Stimulated activated effector memory CD8-positive, alpha-beta T cell treated with anti-CD3 and anti-CD28 coated beads, Interleukin-12 subunit alpha, Interleukin-12 subunit beta, amount 100 ng/mL, for 72 hours (primary cell): ENCODE data around the gene ATP2B1.

Source experiments
- ATAC-seq: fragments of 150-1000 bp; cut with Tn5 transposase; 2 replicates; pipeline ENCODE4 v1.10.0; 2021
- DNase-seq, 2 donors: peaks; one replicate each; pipeline ENCODE4 v3.0.0; 2021 to 2022; ENCODE audit warnings: low spot score in 2 of 2
- H3K27ac Mint-ChIP-seq: one replicate; pipeline ENCODE4 v1.8.0; 2022; ENCODE audit warnings: mild to moderate bottlenecking, mixed read lengths
- H3K36me3 Mint-ChIP-seq: one replicate; pipeline ENCODE4 v1.8.0; 2022; ENCODE audit warnings: mild to moderate bottlenecking, mixed read lengths
- H3K4me1 Mint-ChIP-seq: one replicate; pipeline ENCODE4 v1.8.0; 2022; ENCODE audit warnings: mixed read lengths
- H3K4me3 Mint-ChIP-seq: one replicate; pipeline ENCODE4 v1.8.0; 2022; ENCODE audit warnings: mild to moderate bottlenecking, mixed read lengths
- H3K9me3 Mint-ChIP-seq: one replicate; pipeline ENCODE4 v1.8.0; 2022; ENCODE audit warnings: mixed read lengths

The ATP2B1 gene

DNA sequence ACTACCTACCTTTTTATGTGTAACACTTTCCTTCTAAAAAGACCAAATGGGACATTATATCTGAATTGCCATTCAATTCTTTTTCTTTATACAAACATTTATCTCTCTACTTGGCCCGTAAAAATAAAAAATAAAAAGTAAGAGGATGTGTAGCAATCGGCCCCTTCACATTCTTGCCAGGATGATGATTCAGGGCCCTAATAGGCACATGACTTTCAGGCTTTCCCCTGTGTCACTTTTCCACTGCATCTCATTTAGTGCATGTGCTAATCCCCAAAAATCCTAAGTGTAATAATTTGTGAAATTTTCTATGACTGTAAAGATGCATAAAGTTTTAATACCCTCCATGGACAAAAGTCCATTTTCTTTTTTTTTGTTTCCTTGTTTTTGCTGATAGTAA lies 23.0 kb upstream of the ATP2B1 start:
- Mint-ChIP-seq H3K27ac (no peak overlapping the region), H3K4me3 (no peak overlapping the region), H3K4me1 (peaks cover 12% of the 10 kb centered on the region), H3K36me3 (no peaks in the 10 kb centered on the region), H3K9me3 (no peaks in the 10 kb centered on the region)
- ATAC-seq (no peak), DNase-seq (no peak)

DNA sequence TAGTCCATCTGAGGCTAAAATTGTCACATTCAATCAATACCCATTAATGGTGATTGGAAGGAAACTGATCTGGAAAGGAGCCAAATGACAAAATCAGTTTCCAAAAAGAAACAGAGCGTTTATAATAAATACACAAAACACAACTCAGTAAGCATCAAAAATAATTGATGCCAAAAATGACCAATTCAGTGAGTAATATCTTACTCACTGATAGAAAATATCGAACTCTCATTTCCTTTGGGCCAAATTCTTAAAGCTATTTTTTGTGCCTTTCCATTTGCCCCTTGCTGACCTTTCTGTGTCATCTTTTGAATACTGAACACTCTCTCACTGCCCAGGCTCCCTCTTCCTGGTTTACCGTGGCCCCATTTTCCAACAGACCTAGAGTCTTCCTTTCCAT lies 22.5 kb upstream of the ATP2B1 start:
- H3K36me3 Mint-ChIP-seq: no peaks in the 10 kb centered on the region
- H3K27ac Mint-ChIP-seq: no peak overlapping the region
- H3K9me3 Mint-ChIP-seq: no peaks in the 10 kb centered on the region
- ATAC-seq (no peak), DNase-seq (no peak)
- H3K4me3 Mint-ChIP-seq: no peak overlapping the region
- peaks cover 12% of the 10 kb centered on the region for H3K4me1 Mint-ChIP-seq

DNA sequence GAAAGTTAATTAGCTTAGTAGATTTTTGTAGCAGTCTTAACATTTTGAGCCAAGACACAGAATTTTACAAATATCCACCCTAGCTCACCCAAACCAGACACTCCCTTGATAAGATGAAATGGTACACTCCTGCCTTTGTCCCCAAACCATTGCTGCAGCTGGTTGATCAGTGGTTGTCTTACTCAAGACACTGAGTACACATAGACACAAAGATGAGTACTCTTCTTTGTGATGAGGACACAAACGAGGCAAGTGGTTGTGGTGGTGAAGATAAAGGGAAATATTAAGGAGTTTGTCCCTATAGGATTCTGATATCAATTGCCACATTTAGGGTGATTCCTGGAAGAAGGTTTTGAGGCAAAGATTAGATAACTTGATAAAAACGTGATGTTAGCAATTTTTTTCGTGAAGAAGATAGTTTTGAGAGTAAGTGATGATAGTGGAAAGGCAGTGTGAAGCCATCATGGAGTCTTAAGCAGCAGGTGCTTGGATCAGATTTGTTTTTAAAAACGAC lies 21.4 kb upstream of the ATP2B1 start:
- Mint-ChIP-seq H3K4me3 (no peak overlapping the region), H3K9me3 (no peaks in the 10 kb centered on the region), H3K4me1 (peaks cover 12% of the 10 kb centered on the region), H3K27ac (no peak overlapping the region), H3K36me3 (no peaks in the 10 kb centered on the region)
- ATAC-seq (no peak), DNase-seq (no peak)

DNA sequence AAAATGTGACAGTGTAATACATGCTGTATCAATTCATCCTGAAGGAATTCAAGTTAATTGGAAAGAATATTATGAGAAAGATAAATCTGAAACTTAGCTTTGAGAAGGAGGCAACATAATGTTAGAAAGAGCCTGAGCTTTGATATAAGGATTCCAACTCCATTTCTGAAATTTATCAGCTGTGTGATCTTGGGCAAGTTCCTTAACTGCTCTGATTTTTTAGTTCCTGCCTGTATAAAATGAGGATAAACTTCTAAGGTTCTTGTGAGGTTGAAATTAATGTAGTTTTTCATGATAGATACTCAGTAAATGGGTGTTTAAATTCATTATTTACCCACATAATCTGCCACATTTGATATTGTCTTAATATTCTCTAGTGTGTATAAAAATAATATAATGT lies 14.6 kb upstream of the ATP2B1 start:
- DNase-seq (no peak), ATAC-seq (no peak)
- Mint-ChIP-seq H3K9me3 (no peaks in the 10 kb centered on the region), H3K4me1 (no peaks in the 10 kb centered on the region), H3K36me3 (no peaks in the 10 kb centered on the region), H3K4me3 (no peak overlapping the region), H3K27ac (no peak overlapping the region)

DNA sequence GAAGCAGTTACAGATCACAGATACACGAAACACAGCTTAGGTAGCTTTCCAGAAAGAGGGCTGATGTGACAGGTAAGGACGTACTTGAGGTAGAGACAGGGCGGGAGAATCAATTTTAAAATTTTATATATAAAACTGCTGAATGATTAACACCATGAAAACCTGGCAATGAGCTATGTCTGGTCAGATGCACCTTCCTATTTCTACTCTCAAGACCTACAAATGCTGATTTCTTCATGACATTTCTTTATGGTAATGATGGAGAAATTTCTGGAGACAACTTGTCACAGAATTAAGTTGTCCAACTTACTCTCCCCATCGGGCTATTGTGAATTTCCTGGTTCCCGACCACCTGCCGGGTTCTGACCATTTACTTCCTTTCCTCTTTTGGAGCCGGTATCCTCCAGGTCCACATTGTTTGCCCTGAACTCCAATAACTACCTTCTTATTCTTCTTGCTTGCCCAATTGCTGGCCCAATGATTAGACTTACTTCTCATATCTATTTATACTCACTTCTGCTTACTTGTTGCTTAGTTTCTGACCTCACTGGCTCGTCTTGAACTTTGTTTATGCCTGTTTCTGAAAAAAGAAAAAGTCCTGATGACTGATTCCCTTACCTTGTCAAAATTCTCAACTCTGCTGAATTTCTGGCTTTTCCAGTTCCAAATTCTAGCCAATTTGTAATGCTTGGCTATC lies 12.8 kb upstream of the ATP2B1 start:
- H3K4me1 Mint-ChIP-seq: no peaks in the 10 kb centered on the region
- no peaks in the 10 kb centered on the region for H3K36me3 Mint-ChIP-seq
- H3K4me3 Mint-ChIP-seq: no peak overlapping the region
- no peak for DNase-seq
- ATAC-seq: no peak
- no peak overlapping the region for H3K27ac Mint-ChIP-seq
- H3K9me3 Mint-ChIP-seq: no peaks in the 10 kb centered on the region

DNA sequence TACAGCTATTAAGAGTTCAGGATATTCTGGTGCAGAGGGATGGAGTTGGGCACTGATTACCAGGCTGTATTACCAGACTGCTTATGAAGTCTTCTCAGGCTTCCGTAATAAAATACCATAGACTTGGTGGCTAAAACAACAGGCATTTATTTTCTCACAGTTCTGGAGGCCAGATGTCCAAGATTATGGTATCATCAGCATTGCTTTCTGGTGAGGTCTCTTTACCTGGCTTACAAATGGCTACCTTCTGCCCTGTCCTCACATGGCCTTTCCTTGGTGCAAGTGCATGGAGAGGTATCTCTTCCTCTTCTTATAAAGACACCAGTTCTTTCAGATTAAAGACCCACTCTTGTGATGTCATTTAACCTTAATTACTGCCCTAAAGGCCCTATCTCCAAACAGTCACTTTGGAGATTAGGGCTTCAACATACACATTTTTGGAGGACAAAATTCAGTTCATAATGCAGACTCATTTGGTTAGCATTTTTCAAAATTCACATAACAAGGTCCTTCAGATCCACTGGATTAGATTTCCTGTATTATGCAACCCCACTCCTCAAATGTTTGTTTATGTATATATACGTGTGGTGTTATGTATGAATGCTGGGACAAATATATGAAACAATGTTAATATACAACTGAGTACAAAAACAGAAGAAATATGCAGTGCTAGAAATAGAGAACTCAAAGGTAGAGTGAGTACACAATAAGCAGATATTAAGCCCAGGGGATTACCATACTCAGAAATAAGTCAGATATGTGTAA lies 9.3 kb upstream of the ATP2B1 start:
- DNase-seq: no peak
- Mint-ChIP-seq H3K4me1 (no peaks in the 10 kb centered on the region), H3K4me3 (no peak overlapping the region), H3K27ac (no peak overlapping the region), H3K9me3 (peaks cover 8% of the 10 kb centered on the region), H3K36me3 (no peaks in the 10 kb centered on the region)
- no peak for ATAC-seq

DNA sequence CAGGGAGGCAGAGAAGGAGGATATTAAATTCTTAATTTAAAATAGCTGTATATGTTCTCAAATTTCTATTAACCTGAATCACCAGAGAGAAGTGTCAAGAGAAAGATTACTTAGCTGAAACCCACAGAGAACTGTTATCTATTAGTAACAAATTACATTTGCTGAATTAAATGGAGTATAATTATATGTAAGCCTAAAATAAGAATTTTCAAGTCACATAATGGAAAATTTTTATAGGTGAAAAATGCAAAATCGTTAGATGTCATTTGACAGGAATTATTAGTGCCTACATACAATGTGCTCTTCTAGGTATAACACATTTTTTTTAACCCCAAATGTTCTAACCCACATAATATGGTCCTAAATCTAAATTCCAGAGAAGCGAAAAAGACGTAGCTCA lies 4.1 kb upstream of the ATP2B1 start:
- H3K27ac Mint-ChIP-seq: no peak overlapping the region
- ATAC-seq (no peak), DNase-seq (no peak)
- no peaks in the 10 kb centered on the region for H3K4me1 Mint-ChIP-seq
- H3K9me3 Mint-ChIP-seq: peaks cover 8% of the 10 kb centered on the region
- H3K4me3 Mint-ChIP-seq: no peak overlapping the region
- peaks cover 20% of the 10 kb centered on the region for H3K36me3 Mint-ChIP-seq

DNA sequence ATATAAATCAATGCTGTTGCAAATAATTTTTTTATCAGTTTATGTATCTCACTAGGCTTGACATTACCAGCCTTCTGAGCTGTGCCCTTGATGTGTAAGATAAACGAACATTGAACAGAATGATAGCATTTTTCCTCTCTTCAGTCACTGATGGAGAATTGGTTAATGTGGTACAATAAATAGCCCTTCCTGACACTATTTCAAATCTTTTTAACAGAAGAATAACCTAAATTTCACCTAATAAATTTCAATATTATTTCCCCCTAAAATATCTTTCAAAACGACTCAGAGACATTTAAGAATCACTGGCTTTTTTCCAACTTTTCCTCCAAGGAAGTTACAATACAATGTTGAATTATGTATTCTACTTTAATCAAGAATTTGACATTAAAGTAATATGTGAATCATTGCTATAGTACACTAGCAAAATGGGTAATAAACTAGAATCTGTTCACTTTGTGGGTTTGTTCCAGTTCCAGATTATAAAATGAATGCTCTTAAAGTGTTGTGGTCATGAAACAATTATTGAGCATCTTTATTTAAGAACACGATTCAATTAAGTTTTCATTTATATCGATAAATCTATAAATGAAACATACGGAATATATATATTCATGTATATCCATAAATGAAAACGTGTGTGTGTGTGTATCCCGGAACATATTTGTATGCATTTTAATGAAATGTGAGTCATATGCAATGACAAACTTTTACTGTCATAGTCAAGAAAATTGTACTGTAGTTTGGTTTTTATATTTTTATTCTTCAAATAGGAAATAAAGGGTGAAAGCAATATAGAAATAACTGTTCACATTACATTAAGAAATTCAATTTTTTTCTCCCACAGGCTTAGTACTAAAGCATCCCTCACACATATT lies 2.5 kb upstream of the ATP2B1 start:
- peaks cover 8% of the 10 kb centered on the region for H3K9me3 Mint-ChIP-seq
- peak overlapping the region; percentile 89 for H3K4me3 Mint-ChIP-seq
- peak overlapping the region; percentile 93 for H3K27ac Mint-ChIP-seq
- peaks cover 25% of the 10 kb centered on the region for H3K36me3 Mint-ChIP-seq
- ATAC-seq (no peak), DNase-seq (no peak)
- H3K4me1 Mint-ChIP-seq: peaks cover 12% of the 10 kb centered on the region

DNA sequence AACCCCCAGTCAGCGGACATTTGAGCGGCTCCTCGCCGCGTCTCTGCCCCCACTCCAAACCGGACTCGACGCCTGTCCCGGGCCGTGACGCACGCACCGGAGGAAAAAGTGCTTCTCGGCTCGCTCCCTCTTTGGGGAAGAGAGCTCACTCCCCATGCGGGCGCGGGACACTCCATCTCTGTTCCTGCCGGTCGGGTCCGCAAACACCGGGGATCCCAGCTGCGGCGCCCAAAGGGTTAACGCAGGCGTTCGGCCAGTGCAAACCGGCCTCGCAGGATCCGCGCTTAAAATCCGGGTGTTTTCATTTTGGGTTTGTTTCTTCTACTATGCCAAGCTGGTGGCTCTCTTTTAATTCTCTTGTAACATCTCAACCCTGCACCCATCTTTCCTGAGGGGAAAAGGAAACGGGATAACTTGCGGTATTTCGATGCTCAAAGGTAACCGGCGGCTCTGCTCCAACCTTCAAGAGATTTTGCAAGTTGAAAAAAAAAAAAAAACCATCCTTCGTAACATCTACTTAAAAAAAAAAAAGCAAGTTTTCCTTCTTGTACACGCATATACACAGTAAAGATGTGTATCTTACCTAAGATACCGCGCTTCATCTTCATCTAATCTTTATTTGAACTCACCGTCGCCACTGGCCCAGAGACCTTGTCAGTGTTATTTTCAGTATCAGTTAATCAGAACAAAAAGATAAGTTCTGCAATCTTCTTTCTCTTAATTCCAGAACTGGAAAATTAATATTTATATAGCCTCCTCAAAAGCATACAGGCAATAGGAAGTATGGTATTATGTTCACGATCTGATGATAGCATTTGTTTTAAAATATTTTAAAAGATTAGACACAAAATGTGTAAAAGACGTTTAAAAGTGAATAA lies 1.6 kb upstream of the ATP2B1 start:
- Mint-ChIP-seq H3K4me3 (peak overlapping the region; percentile 89), H3K9me3 (peaks cover 5% of the 10 kb centered on the region), H3K27ac (peak overlapping the region; percentile 93), H3K36me3 (peaks cover 25% of the 10 kb centered on the region), H3K4me1 (peaks cover 16% of the 10 kb centered on the region)
- no peak for DNase-seq
- no peak for ATAC-seq

DNA sequence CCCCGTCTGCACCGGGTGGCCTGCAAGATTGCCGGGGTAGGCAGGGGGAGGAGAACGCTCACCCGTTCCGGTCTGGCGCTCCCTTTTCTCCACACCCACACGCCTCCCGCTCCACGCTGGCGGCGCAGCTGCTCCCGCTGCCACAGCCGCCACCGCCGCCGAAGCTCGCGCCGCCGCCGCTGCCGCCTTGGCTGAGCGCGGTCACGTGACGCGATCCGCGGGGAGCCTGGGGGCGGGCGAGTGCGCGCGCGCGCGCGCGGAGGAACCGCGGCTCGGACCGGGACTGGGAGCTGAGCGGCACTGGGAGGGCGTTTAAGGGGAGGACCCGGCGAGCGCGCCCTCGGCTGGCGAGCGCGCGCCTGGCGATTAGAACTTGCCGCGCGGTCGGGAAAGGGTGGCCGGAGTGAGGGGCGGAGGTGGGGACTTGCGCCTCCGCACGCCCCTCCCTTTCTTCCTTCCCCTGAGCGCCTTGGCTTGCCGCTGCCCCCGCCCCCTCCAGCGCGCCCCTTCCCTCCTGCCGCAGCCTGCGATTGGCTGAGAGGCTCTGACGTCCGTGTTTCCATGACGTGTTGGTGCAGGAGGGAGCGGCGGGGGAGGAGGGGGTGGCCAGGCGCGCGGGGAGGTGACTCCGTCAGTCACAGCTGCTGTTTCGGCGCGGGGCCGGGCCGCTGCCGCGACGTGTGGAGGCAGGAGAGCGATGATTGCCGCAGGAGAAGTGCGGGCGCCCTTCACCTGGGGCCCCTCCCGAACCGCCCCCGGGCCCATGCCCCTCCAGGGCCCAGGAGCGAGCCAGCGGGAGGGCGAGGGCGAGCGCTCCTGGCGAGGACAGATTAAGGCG lies 738 bp upstream of the ATP2B1 start:
- H3K4me1 Mint-ChIP-seq: peaks cover 21% of the 10 kb centered on the region
- no peaks in the 10 kb centered on the region for H3K9me3 Mint-ChIP-seq
- DNase-seq (peak; percentile 94 to 98), ATAC-seq (peak; percentile 85)
- H3K4me3 Mint-ChIP-seq: peak overlapping the region; percentile 89
- H3K36me3 Mint-ChIP-seq: peaks cover 25% of the 10 kb centered on the region
- peak overlapping the region; percentile 93 for H3K27ac Mint-ChIP-seq

DNA sequence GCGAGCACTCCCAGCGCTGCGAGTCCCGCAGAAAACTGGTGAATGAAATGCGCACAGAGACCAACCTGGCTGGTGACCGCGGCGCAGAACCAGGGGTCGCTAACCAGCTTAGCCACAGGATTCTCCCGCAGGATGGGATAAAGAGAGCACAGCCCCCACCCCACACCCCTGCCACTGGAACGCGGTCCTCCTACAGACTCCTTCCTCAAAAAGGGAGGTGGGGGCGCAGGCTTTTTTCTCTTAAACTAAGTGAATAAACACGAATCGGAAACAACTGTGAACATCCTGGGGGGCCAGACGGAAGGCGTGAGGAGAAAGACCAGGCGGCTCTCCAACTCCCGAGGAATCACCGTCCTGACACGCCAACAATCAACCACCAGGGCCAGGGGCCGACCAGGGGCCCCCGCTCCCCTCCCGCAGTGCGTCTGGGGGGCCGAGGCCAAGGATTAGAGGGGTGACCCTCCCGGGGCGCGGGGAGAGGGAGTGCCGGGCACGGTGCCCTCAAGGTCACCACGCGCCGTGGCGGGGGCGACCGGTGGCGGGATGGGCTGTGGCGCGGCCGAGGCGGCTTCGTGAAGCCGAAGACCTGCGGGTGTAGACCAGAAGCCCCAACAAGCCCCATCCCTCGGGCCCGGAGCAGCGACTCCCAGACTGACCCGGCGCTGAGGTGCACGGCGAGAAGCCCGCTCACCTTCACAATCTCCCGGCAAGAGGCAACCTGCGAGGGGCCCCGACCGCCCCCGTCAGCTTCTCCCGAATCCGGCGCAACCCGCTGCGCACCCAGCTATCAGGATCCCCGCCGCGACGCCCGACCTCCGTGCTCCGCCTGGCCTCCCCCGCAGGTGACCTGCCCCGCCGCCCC lies 704 bp downstream of the ATP2B1 start:
- DNase-seq (peak; percentile 33 to 80), ATAC-seq (no peak)
- Mint-ChIP-seq H3K4me1 (peaks cover 27% of the 10 kb centered on the region), H3K36me3 (peaks cover 25% of the 10 kb centered on the region), H3K9me3 (no peaks in the 10 kb centered on the region), H3K27ac (peak overlapping the region; percentile 96), H3K4me3 (peak overlapping the region; percentile 89)

DNA sequence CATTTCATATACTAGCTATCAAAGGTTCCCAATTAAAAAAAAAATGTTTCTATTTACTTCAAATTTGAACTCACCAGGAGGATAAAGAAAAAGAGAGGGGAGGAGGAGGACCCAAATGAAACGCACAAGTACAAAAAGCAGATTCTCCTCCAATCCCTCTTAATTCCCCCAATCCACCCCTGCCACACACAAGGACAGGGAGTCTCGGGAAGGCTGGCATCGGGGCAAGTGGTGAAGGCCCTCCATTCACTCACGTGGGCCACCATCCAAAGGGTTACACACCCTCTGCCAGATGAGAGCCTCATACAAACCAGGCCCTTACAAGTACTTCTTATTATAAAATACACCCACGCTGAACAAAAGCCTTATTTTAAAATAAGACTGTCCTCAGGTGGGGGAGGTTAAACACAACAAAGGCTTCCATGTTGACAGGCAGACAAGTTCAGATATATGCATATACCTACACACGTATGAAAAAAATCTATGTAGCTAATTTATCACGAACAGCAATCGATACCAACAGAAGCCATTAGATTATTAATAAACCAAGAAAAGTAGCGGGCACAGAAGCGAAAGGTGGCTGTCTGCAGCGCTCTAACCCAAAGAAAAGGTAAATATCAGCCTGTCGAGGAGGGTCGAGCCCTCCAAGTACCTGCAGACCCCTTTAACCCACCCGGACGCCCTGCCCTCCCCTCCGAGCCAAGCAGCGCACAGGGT lies 1.5 kb downstream of the ATP2B1 start:
- H3K27ac Mint-ChIP-seq: peak overlapping the region; percentile 96
- H3K36me3 Mint-ChIP-seq: peaks cover 25% of the 10 kb centered on the region
- H3K4me1 Mint-ChIP-seq: peaks cover 30% of the 10 kb centered on the region
- H3K4me3 Mint-ChIP-seq: peak overlapping the region; percentile 89
- no peak for DNase-seq
- no peak for ATAC-seq
- H3K9me3 Mint-ChIP-seq: no peaks in the 10 kb centered on the region

DNA sequence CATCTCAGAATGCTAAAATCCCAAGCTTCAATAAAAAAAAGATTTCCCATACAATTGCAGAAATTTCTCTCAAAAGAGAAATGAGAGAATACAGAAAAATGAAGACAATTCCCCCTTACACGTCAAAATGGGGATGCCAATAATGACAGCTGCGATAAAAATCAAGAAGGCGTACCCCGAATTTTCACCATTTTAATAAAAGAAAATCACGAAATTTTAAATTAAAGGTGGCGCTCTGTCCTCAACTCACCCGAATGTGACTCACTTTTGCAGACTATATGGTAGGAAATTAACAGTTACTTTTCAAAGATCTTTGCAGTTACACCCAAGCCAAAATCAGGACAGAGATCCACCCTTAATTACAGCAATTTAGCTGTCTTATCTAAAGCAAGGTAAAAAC lies 2.1 kb downstream of the ATP2B1 start:
- H3K36me3 Mint-ChIP-seq: peaks cover 25% of the 10 kb centered on the region
- H3K4me1 Mint-ChIP-seq: peaks cover 33% of the 10 kb centered on the region
- ATAC-seq: no peak
- H3K9me3 Mint-ChIP-seq: no peaks in the 10 kb centered on the region
- peak overlapping the region; percentile 89 for H3K4me3 Mint-ChIP-seq
- H3K27ac Mint-ChIP-seq: peak overlapping the region; percentile 96
- DNase-seq: no peak
